Body of pancreas (tissue), 4 donors: ENCODE data around the gene CASZ1. TPM values are rescaled to one million over a fixed set of nuclear protein-coding genes. Genes with fewer than 3 reads are reported as not detected.
A peak's percentile ranks its signal among the peaks of the same experiment; 100 is the strongest.

Experiments
- ATAC-seq: fragments of 150-250 bp; one replicate; pipeline ENCODE4 v1.9.1; 2016
- DNase-seq, 4 donors: peaks; one replicate each; pipeline ENCODE4 v3.0.0-alpha.2; 2019
- H3K27ac ChIP-seq, 4 donors: fragments of 200-600 bp; sonication (generic); 1 replicate in 3 of 4; 2 replicates in 1 of 4; pipeline versions ENCODE4 v1.5.1 to v1.6.1; 2016 to 2019; ENCODE audit warnings: mild to moderate bottlenecking in 1 of 4, mixed read lengths in 1 of 4, moderate library complexity in 1 of 4
- H3K27me3 ChIP-seq, 2 donors: fragments of 200-600 bp; sonication (generic); one replicate each; pipeline ENCODE4 v1.6.0; 2016; ENCODE audit warnings: mild to moderate bottlenecking in 1 of 2
- H3K36me3 ChIP-seq, 2 donors: fragments of 200-600 bp; sonication (generic); replicated peaks in 1 of 2; 2 replicates each; pipeline ENCODE4 v1.5.1; 2016; ENCODE audit warnings: low read depth in 2 of 2; ENCODE audit not compliant: insufficient read depth in 1 of 2
- H3K4me1 ChIP-seq: fragments of 200-600 bp; sonication (generic); one replicate; pipeline ENCODE4 v1.6.0; 2016
- H3K4me3 ChIP-seq, 2 donors: fragments of 200-600 bp; sonication (generic); 1 replicate in 1 of 2; 2 replicates in 1 of 2; pipeline ENCODE4 v1.5.1; 2016 to 2019
- H3K9me3 ChIP-seq, 3 donors: fragments of 200-600 bp; sonication (generic); 1 replicate in 2 of 3; 2 replicates in 1 of 3; pipeline ENCODE4 v1.5.1; 2016
- CTCF ChIP-seq, 7 experiments: fragments of 450-650 bp in 4 of 7; fragments of 200-600 bp in 3 of 7; sonication (generic) in 3 of 7; IDR thresholded peaks; one replicate each; pipeline ENCODE4 v1.5.1; 2016 to 2019; ENCODE audit warnings: antibody characterized with exemption in 7 of 7
- POLR2A ChIP-seq, 3 donors: fragments of 450-650 bp; IDR thresholded peaks; one replicate each; pipeline ENCODE4 v1.6.1; 2016; ENCODE audit warnings: antibody characterized with exemption in 3 of 3, mild to moderate bottlenecking in 2 of 3
- WGBS, 2 donors: methylation state at CpG; one replicate each; pipeline ENCODE4 v1.1.5; 2017; 5-methylcytosine and 5-hydroxymethylcytosine counted together
- intact Hi-C: fragments of 100-400 bp; cut with DNase I; formaldehyde crosslinking; loops from one replicate; pipeline ENCODE4 v1.15.1; 2023
- total RNA-seq, 2 donors: library from RNA; depleted of rRNA; stranded (reverse); fragments of >200 nt; gene quantifications; one replicate each; pipeline ENCODE4 v1.1.0, GENCODE V29; 2016

CASZ1 gene
- total RNA-seq, 2 donors from 2014 or later = 9.3 to 14.2 TPM

- Histone ChIP-seq H3K4me1 (peaks cover 29% of the 10 kb centered on the region), H3K36me3 (no peaks in the 10 kb centered on the region), H3K4me3 (no peak overlapping the region), H3K9me3 (no peaks in the 10 kb centered on the region), H3K27ac (no peak overlapping the region), H3K27me3 (no peaks in the 10 kb centered on the region)
- intact Hi-C loops = no loop called here
- WGBS, 2 donors = 80 to 88% methylated on average over 11 of the region's 11 CpGs
- DNase-seq (no peak), ATAC-seq (no peak)
- TF ChIP-seq CTCF (IDR thresholded peaks at IDR 0.05) (no peak), POLR2A (IDR thresholded peaks at IDR 0.05) (no peak)
These were observed 62.7 kb downstream of the CASZ1 start for GRCh38 chr1:10733474-10734366.

GRCh38 chr1:10730985-10731384 lies 65.5 kb downstream of the CASZ1 start:
- Histone ChIP-seq H3K36me3 (no peaks in the 10 kb centered on the region), H3K27ac (no peak overlapping the region), H3K9me3 (no peaks in the 10 kb centered on the region), H3K4me3 (no peak overlapping the region), H3K27me3 (no peaks in the 10 kb centered on the region), H3K4me1 (peaks cover 25% of the 10 kb centered on the region)
- no peak for DNase-seq
- no peak for TF ChIP-seq CTCF (IDR thresholded peaks at IDR 0.05)
- TF ChIP-seq POLR2A (IDR thresholded peaks at IDR 0.05) = no peak
- WGBS, 2 donors = 77 to 90% methylated on average over 7 of the region's 7 CpGs
- intact Hi-C loops = no loop called here
- no peak for ATAC-seq

GRCh38 chr1:10728595-10729410 lies 67.6 kb downstream of the CASZ1 start:
- peaks cover 44% of the 10 kb centered on the region for H3K4me1 ChIP-seq
- no peak overlapping the region for H3K27ac ChIP-seq
- DNase-seq (no peak), ATAC-seq (no peak)
- TF ChIP-seq POLR2A (IDR thresholded peaks at IDR 0.05) (no peak), CTCF (IDR thresholded peaks at IDR 0.05) (no peak)
- no peaks in the 10 kb centered on the region for H3K36me3 ChIP-seq
- no peaks in the 10 kb centered on the region for H3K9me3 ChIP-seq
- WGBS, 2 donors = 79 to 82% methylated on average over 22 to 30 of the region's 31 CpGs
- no peaks in the 10 kb centered on the region for H3K27me3 ChIP-seq
- intact Hi-C loops = no loop called here
- H3K4me3 ChIP-seq = no peak overlapping the region

GRCh38 chr1:10727751-10728232 lies 68.7 kb downstream of the CASZ1 start:
- TF ChIP-seq POLR2A (IDR thresholded peaks at IDR 0.05) = no peak
- TF ChIP-seq CTCF (IDR thresholded peaks at IDR 0.05) = no peak
- H3K9me3 ChIP-seq = no peaks in the 10 kb centered on the region
- DNase-seq = peak; percentile 52 to 79 (median 66)
- H3K27me3 ChIP-seq = no peaks in the 10 kb centered on the region
- peaks cover 54% of the 10 kb centered on the region for H3K4me1 ChIP-seq
- 61 to 68% methylated on average over 3 to 16 of the region's 16 CpGs for WGBS, 2 donors
- no peak for ATAC-seq
- no peak overlapping the region for H3K4me3 ChIP-seq
- intact Hi-C loops = no loop called here
- peak overlapping the region in 3 of 4 donors; percentile 85 to 92 (median 88) for H3K27ac ChIP-seq
- H3K36me3 ChIP-seq = no peaks in the 10 kb centered on the region
